IPS-20b (cell line): ENCODE measurements around the gene NPC2.

ENCODE experiments used
- H3K27ac ChIP-seq: one replicate; pipeline ENCODE4 v1.5.1; 2013; ENCODE audit warnings: low read length
- H3K27me3 ChIP-seq: 2 replicates; pipeline ENCODE4 v1.6.1; 2013; ENCODE audit warnings: mild to moderate bottlenecking, low read length, inconsistent platforms; ENCODE audit not compliant: insufficient read depth
- H3K36me3 ChIP-seq: 2 replicates; pipeline ENCODE4 v1.6.1; 2013; ENCODE audit warnings: low read depth, mild to moderate bottlenecking, inconsistent platforms, low read length, moderate library complexity; ENCODE audit not compliant: insufficient read depth
- H3K4me1 ChIP-seq: 2 replicates; pipeline ENCODE4 v1.6.1; 2013; ENCODE audit warnings: mild to moderate bottlenecking, control low read depth, inconsistent platforms, low read length, moderate library complexity; ENCODE audit not compliant: insufficient read depth
- H3K4me3 ChIP-seq: 2 replicates; pipeline ENCODE4 v1.5.1; 2013; ENCODE audit warnings: mild to moderate bottlenecking, low read length, inconsistent platforms
- H3K9ac ChIP-seq: 2 replicates; pipeline ENCODE4 v1.6.1; 2013; ENCODE audit warnings: low read depth, mild to moderate bottlenecking, inconsistent platforms, low read length, moderate library complexity
- H3K9me3 ChIP-seq: 2 replicates; pipeline ENCODE4 v1.6.1; 2013; ENCODE audit warnings: mild to moderate bottlenecking, low read depth, low read length, inconsistent platforms; ENCODE audit not compliant: insufficient read depth

Gene NPC2

DNA sequence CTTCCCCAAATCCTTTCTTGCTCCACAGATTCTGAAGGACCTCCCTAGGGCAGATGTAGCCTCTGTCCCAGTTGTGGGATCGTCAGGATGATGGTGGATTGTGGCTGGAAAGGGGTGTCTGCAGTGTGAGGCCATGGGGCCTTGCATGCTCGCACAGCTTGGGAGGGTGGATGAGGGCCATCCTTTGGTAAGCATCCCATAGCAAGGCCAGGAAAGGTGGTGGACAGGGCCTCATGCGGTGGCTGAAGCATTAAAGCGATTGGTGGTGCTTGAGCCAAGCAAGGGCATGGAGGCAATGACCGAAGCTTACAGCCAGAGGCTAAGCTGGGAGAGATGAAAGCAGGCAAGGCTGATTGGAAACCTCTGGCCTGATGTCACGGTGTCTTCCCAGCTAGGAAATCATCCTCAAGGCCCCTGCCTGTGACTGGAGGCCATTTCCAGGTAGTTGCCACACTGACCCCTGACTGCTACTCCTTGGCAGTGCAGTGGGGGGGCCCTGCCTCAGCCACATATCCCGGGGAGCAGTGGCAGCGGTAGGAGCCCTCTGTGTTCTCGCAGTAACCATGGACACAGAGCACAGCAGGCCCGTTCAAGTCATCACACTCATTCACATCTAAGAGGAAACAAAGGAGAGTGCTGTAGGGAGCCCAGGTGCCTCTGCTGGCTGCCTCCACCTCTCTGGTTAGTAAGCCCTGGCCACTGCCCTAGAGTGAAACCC lies 7.5 kb upstream of the NPC2 start:
- H3K9me3 ChIP-seq: no peaks in the 10 kb centered on the region
- no peaks in the 10 kb centered on the region for H3K27me3 ChIP-seq
- peaks cover 10% of the 10 kb centered on the region; the same call in 1 of the 2 replicates for H3K36me3 ChIP-seq
- peak overlapping the region; percentile 65; the same call in 1 of the 2 replicates for H3K9ac ChIP-seq
- peaks cover 11% of the 10 kb centered on the region; the same call in 1 of the 2 replicates for H3K4me1 ChIP-seq
- peak overlapping the region; percentile 65 for H3K27ac ChIP-seq
- H3K4me3 ChIP-seq: peak overlapping the region; percentile 36; the same call in 1 of the 2 replicates

DNA sequence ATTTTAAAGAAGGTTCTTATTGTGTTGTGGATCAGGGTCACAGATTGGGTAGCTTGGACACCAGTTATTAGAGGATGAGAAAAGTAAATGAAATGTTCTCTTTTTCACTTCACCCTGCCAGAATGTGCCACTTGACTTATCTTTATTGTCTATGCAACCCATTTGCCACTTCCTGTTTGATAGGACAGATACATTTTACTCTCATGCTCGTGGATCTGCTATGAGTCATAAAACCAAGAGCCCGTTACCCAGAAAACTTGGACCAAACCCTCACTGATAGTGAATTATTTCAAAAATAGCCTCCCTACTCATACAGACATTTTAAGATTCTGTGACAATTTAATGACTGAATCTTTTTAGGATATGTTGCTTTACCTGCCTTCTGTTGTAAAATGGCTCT lies 2.3 kb upstream of the NPC2 start:
- H3K27me3 ChIP-seq: peaks cover 4% of the 10 kb centered on the region; the same call in 1 of the 2 replicates
- H3K9me3 ChIP-seq: no peaks in the 10 kb centered on the region
- peaks cover 5% of the 10 kb centered on the region; the same call in 1 of the 2 replicates for H3K4me1 ChIP-seq
- H3K4me3 ChIP-seq: no peak overlapping the region
- H3K9ac ChIP-seq: no peak overlapping the region; the same call in 1 of the 2 replicates
- H3K27ac ChIP-seq: no peak overlapping the region
- H3K36me3 ChIP-seq: peaks cover 20% of the 10 kb centered on the region

DNA sequence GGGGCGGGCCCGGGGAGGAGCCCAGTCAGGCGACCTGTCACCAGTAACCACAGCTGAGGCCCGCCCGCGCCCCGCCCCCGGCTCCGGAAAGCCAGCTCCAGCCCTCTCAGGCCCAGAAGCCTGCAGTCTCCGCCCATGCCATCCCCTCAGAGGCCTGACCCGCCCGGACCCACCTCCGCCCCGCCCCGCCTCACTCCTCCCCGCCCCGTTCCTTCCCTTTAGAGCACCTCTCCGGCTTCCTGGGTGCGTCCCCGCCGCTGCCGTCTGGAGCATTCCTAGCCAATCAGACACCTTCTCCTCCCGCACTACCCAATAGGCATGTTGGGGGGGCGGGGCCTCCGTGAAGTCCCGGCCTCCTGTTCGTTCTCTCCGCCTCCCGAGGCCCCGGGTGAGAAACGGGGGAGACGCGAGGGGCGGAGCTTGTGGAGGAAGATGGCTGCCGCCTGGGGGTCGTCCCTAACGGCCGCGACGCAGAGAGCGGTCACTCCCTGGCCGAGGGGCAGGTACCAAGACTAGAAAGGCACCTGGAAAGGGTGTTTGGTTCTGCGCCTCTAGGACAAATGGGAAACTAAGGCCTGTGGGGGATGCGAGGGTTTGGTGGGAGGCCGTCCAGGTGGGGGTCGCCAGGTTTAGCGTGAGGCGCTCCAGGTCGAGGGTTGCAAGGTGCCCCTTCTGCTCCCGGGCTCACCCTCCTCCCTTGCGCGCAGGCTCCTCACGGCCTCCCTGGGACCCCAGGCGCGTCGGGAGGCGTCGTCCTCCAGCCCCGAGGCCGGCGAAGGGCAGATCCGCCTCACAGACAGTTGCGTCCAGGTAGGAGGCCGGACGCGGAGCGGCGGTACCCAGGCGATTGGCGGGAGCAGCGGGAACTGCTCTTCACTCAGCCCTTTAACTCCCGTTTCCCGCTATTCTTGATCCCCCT lies 497 bp upstream of the NPC2 start, which contains the start of gene ISCA2:
Gene ISCA2, plus strand, starts transcription at position 423 of the 919 bp plus-strand sequence. Its CDS starts 10 bp downstream, at position 433.
- H3K27ac ChIP-seq: peak within 1 kb of the TSS; percentile 90
- H3K9me3 ChIP-seq: no peaks in the 10 kb centered on the region
- H3K9ac ChIP-seq: peak within 1 kb of the TSS; percentile 90
- peaks cover 4% of the 10 kb centered on the region; the same call in 1 of the 2 replicates for H3K27me3 ChIP-seq
- peaks cover 20% of the 10 kb centered on the region for H3K36me3 ChIP-seq
- peak within 1 kb of the TSS; percentile 90 for H3K4me3 ChIP-seq
- peaks cover 5% of the 10 kb centered on the region; the same call in 1 of the 2 replicates for H3K4me1 ChIP-seq

DNA sequence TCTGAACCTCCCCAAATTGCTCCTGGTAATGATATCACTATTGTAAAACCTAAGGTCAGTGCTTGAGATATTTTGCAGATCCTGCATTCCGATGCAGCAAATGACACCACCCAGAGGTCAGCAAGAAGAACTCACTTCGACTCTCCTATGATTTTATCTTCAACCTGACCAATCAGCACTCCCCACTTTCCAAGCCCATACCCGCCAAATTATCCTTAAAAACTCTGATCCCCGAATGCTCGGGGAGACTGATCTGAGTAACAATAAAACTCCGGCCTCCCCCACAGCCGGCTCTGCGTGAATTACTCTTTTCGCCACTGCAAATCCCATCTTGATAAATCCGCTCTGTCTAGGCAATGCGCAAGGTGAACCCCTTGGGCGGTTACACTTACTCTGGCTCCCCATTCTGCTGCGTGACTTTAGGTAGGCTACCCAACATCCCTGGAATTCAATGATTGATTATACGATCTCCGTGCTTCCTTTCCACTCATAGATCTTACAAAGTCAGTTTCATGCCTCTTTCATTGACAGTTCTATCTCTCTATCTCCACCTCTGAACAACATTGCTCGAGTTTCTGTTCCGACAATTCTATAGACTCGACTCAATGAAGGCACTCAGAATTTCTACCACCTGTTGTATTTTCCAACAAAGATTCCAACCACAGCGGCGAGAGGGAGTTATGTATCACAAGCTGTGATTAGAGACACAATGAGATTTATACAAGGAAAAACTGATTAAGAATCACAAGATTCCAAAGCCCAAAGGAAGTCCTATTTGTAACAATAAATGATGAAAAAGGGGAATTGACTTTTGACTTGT lies 939 bp downstream of the NPC2 start:
- Histone ChIP-seq H3K9ac (peak overlapping the region; percentile 86; the same call in 1 of the 2 replicates), H3K27me3 (peaks cover 4% of the 10 kb centered on the region; the same call in 1 of the 2 replicates), H3K9me3 (no peaks in the 10 kb centered on the region), H3K27ac (no peak overlapping the region), H3K4me1 (peaks cover 8% of the 10 kb centered on the region; the same call in 1 of the 2 replicates), H3K4me3 (peak overlapping the region; percentile 86), H3K36me3 (peaks cover 26% of the 10 kb centered on the region)

DNA sequence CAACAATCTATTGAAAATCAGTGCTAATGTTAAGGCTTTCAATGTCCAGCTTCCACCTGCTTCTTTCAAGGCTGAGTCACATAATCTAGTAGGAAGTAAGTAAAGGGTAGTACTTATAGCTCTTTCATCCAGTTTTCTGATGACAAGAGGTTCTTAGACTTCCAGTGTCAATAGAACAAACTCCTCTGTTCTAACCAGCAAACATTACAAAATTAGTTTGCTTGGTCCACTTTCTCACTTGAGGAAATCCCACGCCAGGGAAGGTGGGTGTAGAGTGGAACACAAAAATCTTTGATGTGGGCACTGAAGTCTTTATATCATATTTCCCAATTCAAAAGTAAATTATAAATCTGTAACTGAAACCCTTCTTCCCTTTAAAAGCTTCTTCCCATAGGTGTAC lies 2.6 kb downstream of the NPC2 start:
- no peak overlapping the region for H3K9ac ChIP-seq
- H3K27ac ChIP-seq: no peak overlapping the region
- H3K9me3 ChIP-seq: no peaks in the 10 kb centered on the region
- H3K36me3 ChIP-seq: peaks cover 24% of the 10 kb centered on the region
- no peak overlapping the region for H3K4me3 ChIP-seq
- H3K4me1 ChIP-seq: peaks cover 8% of the 10 kb centered on the region; the same call in 1 of the 2 replicates
- H3K27me3 ChIP-seq: peaks cover 4% of the 10 kb centered on the region; the same call in 1 of the 2 replicates

DNA sequence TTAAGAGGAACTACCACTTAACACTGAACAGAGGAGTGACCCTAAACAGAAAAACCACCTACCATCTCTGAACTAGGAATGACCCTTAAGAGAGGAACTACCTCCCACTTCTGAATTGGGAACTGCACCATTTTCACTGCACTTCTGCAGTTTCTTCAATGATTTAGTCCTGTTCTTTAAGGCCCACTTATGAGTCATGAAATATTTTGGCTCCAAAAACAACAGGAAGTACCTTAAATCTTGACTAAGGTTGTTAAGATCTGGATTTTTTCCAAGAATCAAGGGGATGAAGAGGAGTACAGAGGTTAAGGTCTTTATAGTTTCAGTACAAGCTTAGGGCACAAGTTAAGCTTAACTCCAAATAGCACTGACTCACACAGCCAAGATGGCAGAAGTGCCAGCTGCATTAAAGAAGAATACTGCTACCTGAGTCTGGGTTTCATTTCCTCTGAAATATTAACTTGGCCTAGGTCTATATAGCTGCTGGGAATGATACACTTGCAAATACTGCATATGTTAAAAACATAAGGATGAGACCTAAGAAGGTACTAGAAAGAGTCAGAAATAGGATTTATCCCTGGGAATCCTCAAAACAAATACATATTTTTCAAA lies 4.2 kb downstream of the NPC2 start:
- no peak overlapping the region for H3K27ac ChIP-seq
- peaks cover 4% of the 10 kb centered on the region; the same call in 1 of the 2 replicates for H3K27me3 ChIP-seq
- peaks cover 32% of the 10 kb centered on the region for H3K36me3 ChIP-seq

DNA sequence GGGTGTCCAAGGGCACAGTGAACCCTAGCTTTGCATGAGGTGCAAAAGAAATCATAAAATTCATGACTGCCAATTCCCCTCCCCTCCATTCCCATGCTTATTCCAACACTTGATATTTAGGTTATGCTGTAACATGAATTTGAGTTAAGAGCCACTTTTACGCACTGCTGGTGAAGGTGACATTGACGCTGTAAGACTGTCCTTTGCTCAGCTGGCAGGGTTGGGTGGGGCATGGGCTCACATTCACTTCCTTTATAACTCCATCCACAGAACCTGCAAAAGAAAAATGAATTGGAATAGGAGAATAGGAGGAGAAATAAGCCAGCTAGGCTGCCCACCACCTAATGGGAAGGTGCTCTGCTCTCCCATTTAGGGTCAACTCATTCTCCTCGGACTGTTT lies 6.9 kb downstream of the NPC2 start:
- peaks cover 59% of the 10 kb centered on the region for H3K36me3 ChIP-seq
- H3K27ac ChIP-seq: no peak overlapping the region
- H3K27me3 ChIP-seq: no peaks in the 10 kb centered on the region
- no peaks in the 10 kb centered on the region for H3K9me3 ChIP-seq
- H3K4me1 ChIP-seq: peaks cover 3% of the 10 kb centered on the region; the same call in 1 of the 2 replicates
- no peak overlapping the region for H3K9ac ChIP-seq
- no peak overlapping the region for H3K4me3 ChIP-seq

More for the DNA sequence above, 4.2 kb downstream of the NPC2 start:
- H3K9me3 ChIP-seq: no peaks in the 10 kb centered on the region
- H3K4me3 ChIP-seq: no peak overlapping the region
- peaks cover 3% of the 10 kb centered on the region; the same call in 1 of the 2 replicates for H3K4me1 ChIP-seq
- H3K9ac ChIP-seq: no peak overlapping the region

DNA sequence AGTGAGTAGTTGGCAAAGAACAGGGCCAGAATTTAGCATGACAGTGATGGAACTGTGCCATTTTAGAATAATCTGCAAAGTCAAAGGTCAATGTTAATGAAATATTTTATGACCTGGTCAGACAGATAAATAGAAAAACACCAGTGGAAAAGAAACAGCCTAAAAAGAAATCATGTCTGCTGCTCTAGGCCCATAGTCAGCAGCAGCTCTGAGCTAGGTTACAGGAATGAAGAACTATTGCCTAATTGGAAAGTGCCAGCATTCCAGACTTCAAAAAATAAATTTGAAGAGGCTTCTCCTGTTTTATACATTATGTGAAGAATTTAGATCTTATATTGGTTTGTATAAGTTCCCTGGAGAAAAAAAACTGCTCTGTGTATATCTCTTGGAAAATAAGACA lies 9.8 kb downstream of the NPC2 start:
- Histone ChIP-seq H3K36me3 (peaks cover 85% of the 10 kb centered on the region), H3K4me3 (no peak overlapping the region), H3K27ac (no peak overlapping the region)

DNA sequence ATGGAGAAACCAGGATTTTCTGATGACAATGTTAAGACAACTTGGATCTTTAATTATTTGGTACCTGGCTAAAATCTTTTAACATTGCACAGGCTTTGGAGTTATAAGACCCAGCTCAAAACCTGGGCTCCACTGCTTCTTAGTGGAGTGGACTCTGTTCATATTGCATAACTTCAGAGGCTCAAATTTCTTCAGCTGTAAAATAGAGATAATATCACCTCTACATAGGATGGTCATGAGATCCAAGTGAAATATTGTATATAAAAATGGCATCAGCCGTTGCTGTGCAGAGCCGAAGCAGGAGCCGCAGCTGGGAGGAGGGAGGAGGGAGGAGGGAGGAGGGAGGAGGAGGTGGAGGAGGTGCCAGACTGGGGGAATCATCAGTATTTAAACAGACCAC lies 10.5 kb downstream of the NPC2 start:
- no peaks in the 10 kb centered on the region for H3K27me3 ChIP-seq
- no peak overlapping the region for H3K27ac ChIP-seq
- H3K9ac ChIP-seq: no peak overlapping the region
- peaks cover 85% of the 10 kb centered on the region for H3K36me3 ChIP-seq
- peaks cover under 1% of the 10 kb centered on the region; the same call in 1 of the 2 replicates for H3K4me1 ChIP-seq
- H3K4me3 ChIP-seq: no peak overlapping the region
- no peaks in the 10 kb centered on the region for H3K9me3 ChIP-seq

More for the DNA sequence above, 9.8 kb downstream of the NPC2 start:
- H3K4me1 ChIP-seq: peaks cover 3% of the 10 kb centered on the region; the same call in 1 of the 2 replicates
- H3K27me3 ChIP-seq: no peaks in the 10 kb centered on the region
- H3K9ac ChIP-seq: no peak overlapping the region
- no peaks in the 10 kb centered on the region for H3K9me3 ChIP-seq

DNA sequence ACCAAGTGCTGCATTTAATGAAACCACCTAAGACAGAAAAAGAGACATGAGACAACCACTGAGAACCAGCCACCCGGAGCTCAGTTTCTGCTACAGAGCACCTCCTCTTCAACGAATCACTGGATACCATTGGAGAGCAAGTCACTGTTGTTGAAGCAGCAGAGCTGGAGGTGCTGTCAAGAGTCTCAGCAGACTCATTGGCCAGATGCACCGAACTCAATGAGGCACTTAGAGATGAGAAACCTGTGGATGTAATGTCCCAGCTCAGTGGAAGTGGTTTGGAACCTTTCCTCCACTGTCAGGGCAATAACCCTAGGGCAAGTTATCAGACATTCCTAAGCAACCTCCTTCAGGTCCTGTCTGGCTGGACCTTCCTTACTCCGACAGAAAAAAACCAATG lies 13.1 kb downstream of the NPC2 start:
- Histone ChIP-seq H3K4me1 (no peaks in the 10 kb centered on the region; the same call in 1 of the 2 replicates), H3K27ac (no peak overlapping the region), H3K9me3 (no peaks in the 10 kb centered on the region), H3K9ac (no peak overlapping the region), H3K36me3 (peaks cover 85% of the 10 kb centered on the region), H3K27me3 (no peaks in the 10 kb centered on the region), H3K4me3 (no peak overlapping the region)
